GM10266 (cell line): Measurements from ENCODE around the gene TMEM121B.

Experiments used
- DNase-seq: peaks from one replicate; pipeline ENCODE4 v3.0.0; 2012; ENCODE audit errors: extremely low spot score
- TF ChIP-seq, protein P1 (sequence below): IDR thresholded peaks from 2 replicates; pipeline ENCODE4 v1.5.1; 2012; ENCODE audit warnings: mild to moderate bottlenecking, low read depth; ENCODE audit not compliant: control insufficient read depth, insufficient read depth; ENCODE audit errors: missing control alignments

TMEM121B gene

DNA sequence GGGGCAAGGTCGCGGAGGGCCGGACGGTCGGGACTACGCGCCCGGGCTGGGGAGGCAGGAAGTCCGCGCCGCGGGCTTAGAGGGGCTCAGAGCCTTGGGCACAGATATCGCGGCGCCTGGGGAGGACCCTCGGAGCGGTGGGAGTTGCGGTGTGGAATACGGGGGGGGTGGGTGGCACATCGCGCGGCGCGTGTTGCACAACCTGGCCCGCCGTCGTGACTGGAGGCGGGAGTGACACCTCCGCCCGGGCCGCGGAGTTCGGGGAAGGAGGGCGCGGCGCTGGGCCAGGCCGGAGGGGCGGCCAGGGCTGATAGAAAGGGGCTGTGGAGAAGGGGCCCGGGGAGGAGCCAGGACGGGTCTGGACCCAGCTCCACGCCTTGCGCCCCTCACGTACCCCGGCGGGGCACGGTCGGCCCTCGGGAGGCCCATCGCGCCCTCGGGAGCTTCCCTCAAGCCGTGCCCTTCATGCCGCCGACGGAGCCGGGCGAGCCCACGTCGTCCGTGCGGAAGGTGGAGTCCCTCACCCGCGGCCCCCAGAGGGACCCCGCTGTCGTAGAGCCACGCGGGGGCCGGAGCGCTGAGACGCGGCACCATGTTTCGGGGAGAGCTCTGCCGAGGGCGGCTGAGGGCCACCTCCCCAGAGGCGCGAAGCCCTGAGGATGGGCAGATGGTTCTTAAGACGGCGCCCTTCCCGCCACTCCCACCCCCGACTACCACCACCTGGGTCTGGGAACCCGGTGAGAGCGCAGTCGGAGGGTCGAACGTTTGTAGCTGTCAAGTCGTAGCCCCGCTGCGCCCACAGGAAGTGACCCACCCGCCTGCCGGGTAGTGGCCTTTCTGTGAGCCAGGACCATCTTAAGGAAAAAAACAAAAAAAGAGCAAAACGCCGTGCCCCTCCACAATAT is 35.6 kb downstream of the TMEM121B start:
- DNase-seq = peak; percentile 12
- TF ChIP-seq, protein P1, sequence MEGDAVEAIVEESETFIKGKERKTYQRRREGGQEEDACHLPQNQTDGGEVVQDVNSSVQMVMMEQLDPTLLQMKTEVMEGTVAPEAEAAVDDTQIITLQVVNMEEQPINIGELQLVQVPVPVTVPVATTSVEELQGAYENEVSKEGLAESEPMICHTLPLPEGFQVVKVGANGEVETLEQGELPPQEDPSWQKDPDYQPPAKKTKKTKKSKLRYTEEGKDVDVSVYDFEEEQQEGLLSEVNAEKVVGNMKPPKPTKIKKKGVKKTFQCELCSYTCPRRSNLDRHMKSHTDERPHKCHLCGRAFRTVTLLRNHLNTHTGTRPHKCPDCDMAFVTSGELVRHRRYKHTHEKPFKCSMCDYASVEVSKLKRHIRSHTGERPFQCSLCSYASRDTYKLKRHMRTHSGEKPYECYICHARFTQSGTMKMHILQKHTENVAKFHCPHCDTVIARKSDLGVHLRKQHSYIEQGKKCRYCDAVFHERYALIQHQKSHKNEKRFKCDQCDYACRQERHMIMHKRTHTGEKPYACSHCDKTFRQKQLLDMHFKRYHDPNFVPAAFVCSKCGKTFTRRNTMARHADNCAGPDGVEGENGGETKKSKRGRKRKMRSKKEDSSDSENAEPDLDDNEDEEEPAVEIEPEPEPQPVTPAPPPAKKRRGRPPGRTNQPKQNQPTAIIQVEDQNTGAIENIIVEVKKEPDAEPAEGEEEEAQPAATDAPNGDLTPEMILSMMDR = no peak

DNA sequence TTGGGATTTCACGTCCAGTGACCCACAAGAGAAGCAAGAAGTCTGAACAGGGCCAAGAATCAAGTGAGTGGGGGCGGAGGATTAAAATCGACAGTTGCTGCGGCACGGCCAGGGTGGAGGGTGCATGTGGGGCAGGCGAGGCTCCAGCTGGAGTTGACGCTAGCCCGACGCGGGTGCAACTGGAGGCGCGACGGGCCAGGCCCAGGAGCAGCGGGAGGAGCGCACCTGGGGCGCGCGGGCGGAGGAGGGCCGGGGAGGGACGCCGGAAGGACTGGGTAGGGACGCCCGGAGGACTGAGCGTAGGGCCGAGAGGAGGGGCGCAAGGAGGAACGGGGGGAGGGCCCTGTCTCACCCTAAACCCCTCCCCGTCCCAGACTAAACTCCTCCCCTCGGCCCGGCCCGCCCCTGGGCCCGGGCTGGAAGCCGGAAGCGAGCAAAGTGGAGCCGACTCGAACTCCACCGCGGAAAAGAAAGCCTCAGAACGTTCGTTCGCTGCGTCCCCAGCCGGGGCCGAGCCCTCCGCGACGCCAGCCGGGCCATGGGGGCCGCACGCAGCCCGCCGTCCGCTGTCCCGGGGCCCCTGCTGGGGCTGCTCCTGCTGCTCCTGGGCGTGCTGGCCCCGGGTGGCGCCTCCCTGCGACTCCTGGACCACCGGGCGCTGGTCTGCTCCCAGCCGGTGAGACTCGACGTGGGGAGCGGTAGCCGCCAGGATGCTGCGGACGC is 36.4 kb downstream of the TMEM121B start, which contains the start of gene IL17RA:
IL17RA (plus strand) TSS at position 447 of the 723 bp plus-strand sequence; CDS start at position 539, 92 bp downstream.
- peak; percentile 97 for DNase-seq
- TF ChIP-seq, protein P1 = no peak

GRCh38 chr22:17083811-17084441 is 37.2 kb downstream of the TMEM121B start:
- no peak for DNase-seq
- TF ChIP-seq, protein P1 = no peak

DNA sequence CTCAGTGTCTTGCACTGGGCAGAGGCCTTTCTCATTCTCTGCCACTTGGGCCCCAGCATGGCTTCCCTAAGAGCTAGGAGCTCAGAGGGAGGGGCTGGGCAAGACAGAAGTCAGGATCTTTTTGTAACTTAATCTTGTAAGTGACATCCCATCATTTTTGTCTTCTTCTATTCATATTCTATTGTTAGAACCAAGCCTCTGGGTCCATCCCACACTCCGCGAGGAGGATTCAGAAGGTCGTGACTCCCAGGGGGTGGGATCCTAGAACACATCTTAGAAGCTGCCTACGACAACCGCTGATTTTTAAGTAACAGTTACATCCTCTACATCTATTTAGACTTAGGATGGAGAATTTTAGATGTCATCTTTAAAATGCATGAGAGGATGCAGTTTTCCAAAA is 37.9 kb downstream of the TMEM121B start:
- no peak for DNase-seq
- TF ChIP-seq, protein P1 = no peak

DNA sequence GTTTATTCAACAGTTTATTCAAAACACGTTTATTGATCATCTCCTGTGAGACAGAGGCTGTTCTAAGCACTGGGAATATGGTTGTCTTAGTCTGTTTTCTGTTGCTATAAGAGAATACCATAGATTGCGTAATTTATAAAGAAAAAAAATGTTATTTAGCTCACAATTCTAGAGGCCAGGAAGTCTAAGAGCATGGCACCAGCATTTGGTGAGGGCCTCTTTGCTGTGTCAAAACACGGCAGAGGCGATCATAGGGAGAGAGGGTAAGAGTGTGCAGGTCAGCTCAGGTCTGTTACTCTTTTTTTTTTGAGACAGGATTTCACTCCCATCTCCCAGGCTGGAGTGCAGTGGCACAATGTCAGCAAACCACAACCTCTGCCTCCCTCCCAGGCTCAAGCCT is 41.6 kb downstream of the TMEM121B start:
- TF ChIP-seq, protein P1 = no peak
- DNase-seq = no peak

DNA sequence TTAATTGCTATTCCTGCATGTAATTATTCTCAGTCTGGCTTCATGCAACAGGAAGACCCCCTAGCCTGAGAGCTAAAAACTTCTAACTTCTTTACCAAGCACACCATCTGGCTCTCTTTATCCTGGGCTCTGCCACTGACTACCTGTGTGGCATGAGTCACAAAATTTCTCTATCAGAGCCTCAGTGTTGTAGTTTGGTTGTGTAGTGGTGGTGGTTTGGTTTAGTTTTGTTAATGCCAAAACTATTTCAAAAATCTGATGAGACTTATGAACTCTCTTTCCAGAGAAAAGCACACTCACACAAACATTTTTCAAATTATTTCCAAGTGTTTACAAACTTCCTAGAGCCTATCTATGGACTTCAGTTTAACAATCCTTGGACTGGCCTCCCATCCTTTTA is 43.9 kb downstream of the TMEM121B start:
- no peak for DNase-seq
- TF ChIP-seq, protein P1 = no peak
